ENCODE results near the gene HSDL1.

GRCh38 chr16:84085271-84085667 is 59.7 kb downstream of the HSDL1 start:
- TF ChIP-seq CTCF (IDR thresholded peaks at IDR 0.05; ENCODE audit: control extremely low read depth in 1 of 3, insufficient read depth in 1 of 3, low read depth in 1 of 3, low read length in 3 of 3) = no peak
- TF ChIP-seq BACH1 (IDR thresholded peaks at IDR 0.05; ENCODE audit: low read length) = no peak
- TF ChIP-seq FOSL1 (IDR thresholded peaks at IDR 0.05; ENCODE audit: insufficient read depth, low read depth, low read length) = no peak
- no peak for TF ChIP-seq POLR2A (IDR thresholded peaks at IDR 0.05; ENCODE audit: control extremely low read depth in 1 of 2, low read depth in 2 of 2, low read length in 2 of 2)
- TF ChIP-seq EZH2 (IDR thresholded peaks at IDR 0.05; ENCODE audit: low read depth, low read length, severe bottlenecking) = no peak
- no peak for TF ChIP-seq EGR1 (IDR thresholded peaks at IDR 0.05; ENCODE audit: borderline replicate concordance, low read depth, low read length)
- no peak for TF ChIP-seq POLR2AphosphoS5 (IDR thresholded peaks at IDR 0.05; ENCODE audit: low read depth, low read length)
- TF ChIP-seq, protein P1, sequence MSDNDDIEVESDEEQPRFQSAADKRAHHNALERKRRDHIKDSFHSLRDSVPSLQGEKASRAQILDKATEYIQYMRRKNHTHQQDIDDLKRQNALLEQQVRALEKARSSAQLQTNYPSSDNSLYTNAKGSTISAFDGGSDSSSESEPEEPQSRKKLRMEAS (IDR thresholded peaks at IDR 0.05) = no peak
- TF ChIP-seq CHD2 (IDR thresholded peaks at IDR 0.05; ENCODE audit: low read length) = no peak
- no peak for TF ChIP-seq TEAD4 (IDR thresholded peaks at IDR 0.05; ENCODE audit: low read depth, low read length)
- TF ChIP-seq RAD21 (IDR thresholded peaks at IDR 0.05 in 1 of 2, conservative IDR thresholded peaks at IDR 0.05 in 1 of 2; ENCODE audit: low read depth in 2 of 2, low read length in 2 of 2) = no peak
- TF ChIP-seq EP300 (IDR thresholded peaks at IDR 0.05; ENCODE audit: borderline replicate concordance in 1 of 2, low read depth in 2 of 2, low read length in 2 of 2) = no peak
- TF ChIP-seq SIX5 (IDR thresholded peaks at IDR 0.05; ENCODE audit: low read depth, low read length) = no peak
- no peak for TF ChIP-seq YY1 (IDR thresholded peaks at IDR 0.05; ENCODE audit: low read depth, low read length)
